Measurements from ENCODE around the gene MFAP4. TPM values are rescaled to one million over a fixed set of nuclear protein-coding genes. Genes with fewer than 3 reads are reported as not detected.
A peak's percentile ranks its signal among the peaks of the same experiment; 100 is the strongest.

Gene MFAP4
- total RNA-seq, 1 experiment from 2014 or later, result 79.6 TPM

- Histone ChIP-seq H3K4me3 (no peak overlapping the region), H3K27me3 (no peaks in the 10 kb centered on the region), H3K9me3 (replicated peaks) (no peaks in the 10 kb centered on the region), H3K36me3 (peaks cover 48% of the 10 kb centered on the region), H3K4me1 (peaks cover 55% of the 10 kb centered on the region), H3K27ac (peak overlapping the region; percentile 38)
- peak; percentile 99 to 100 for DNase-seq
Measured at GRCh38 chr17:19384723-19385391, 2.1 kb downstream of the MFAP4 start.

- peak in 1 of 2 experiments; percentile 53 for DNase-seq
- Histone ChIP-seq H3K9me3 (replicated peaks) (no peaks in the 10 kb centered on the region), H3K36me3 (peaks cover 53% of the 10 kb centered on the region), H3K4me1 (peaks cover 55% of the 10 kb centered on the region), H3K27ac (peak overlapping the region; percentile 38), H3K4me3 (no peak overlapping the region), H3K27me3 (no peaks in the 10 kb centered on the region)
Measured at GRCh38 chr17:19383681-19384470, 3.1 kb downstream of the MFAP4 start.

GRCh38 chr17:19382531-19383444, 4.2 kb downstream of the MFAP4 start:
- peak in 1 of 2 experiments; percentile 10 for DNase-seq
- no peaks in the 10 kb centered on the region for H3K27me3 ChIP-seq
- no peak overlapping the region for H3K27ac ChIP-seq
- H3K4me1 ChIP-seq, result peaks cover 44% of the 10 kb centered on the region
- H3K4me3 ChIP-seq, result no peak overlapping the region
- H3K9me3 ChIP-seq (replicated peaks), result no peaks in the 10 kb centered on the region
- H3K36me3 ChIP-seq, result peaks cover 53% of the 10 kb centered on the region

GRCh38 chr17:19381741-19382444, 5.1 kb downstream of the MFAP4 start:
- DNase-seq, result peak in 1 of 2 experiments; percentile 28
- Histone ChIP-seq H3K4me1 (peaks cover 41% of the 10 kb centered on the region), H3K27ac (no peak overlapping the region), H3K27me3 (no peaks in the 10 kb centered on the region), H3K9me3 (replicated peaks) (no peaks in the 10 kb centered on the region), H3K4me3 (no peak overlapping the region), H3K36me3 (peaks cover 53% of the 10 kb centered on the region)

- Histone ChIP-seq H3K9me3 (replicated peaks) (no peaks in the 10 kb centered on the region), H3K36me3 (peaks cover 53% of the 10 kb centered on the region), H3K27me3 (no peaks in the 10 kb centered on the region), H3K27ac (no peak overlapping the region), H3K4me1 (peaks cover 39% of the 10 kb centered on the region), H3K4me3 (no peak overlapping the region)
- no peak for DNase-seq
Measured at GRCh38 chr17:19381361-19381740, 5.6 kb downstream of the MFAP4 start.

GRCh38 chr17:19380481-19381301, 6.3 kb downstream of the MFAP4 start:
- Histone ChIP-seq H3K27me3 (no peaks in the 10 kb centered on the region), H3K36me3 (peaks cover 50% of the 10 kb centered on the region), H3K4me3 (no peak overlapping the region), H3K27ac (no peak overlapping the region), H3K9me3 (replicated peaks) (no peaks in the 10 kb centered on the region), H3K4me1 (peaks cover 33% of the 10 kb centered on the region)
- no peak for DNase-seq

GRCh38 chr17:19379361-19380065, 7.5 kb downstream of the MFAP4 start:
- Histone ChIP-seq H3K4me1 (peaks cover 21% of the 10 kb centered on the region), H3K4me3 (peak overlapping the region; percentile 63), H3K9me3 (replicated peaks) (no peaks in the 10 kb centered on the region), H3K36me3 (peaks cover 43% of the 10 kb centered on the region), H3K27me3 (no peaks in the 10 kb centered on the region), H3K27ac (no peak overlapping the region)
- no peak for DNase-seq

- DNase-seq, result no peak
- Histone ChIP-seq H3K4me3 (peak within 1 kb of the TSS; percentile 63), H3K9me3 (replicated peaks) (no peaks in the 10 kb centered on the region), H3K36me3 (peaks cover 38% of the 10 kb centered on the region), H3K27me3 (no peaks in the 10 kb centered on the region), H3K4me1 (peaks cover 13% of the 10 kb centered on the region), H3K27ac (peak within 1 kb of the TSS; percentile 75)
Measured at GRCh38 chr17:19378416-19379360, 8.3 kb downstream of the MFAP4 start, which contains the start of gene MAPK7. Gene MAPK7 (plus strand): TSS chr17:19378498. CDS start chr17:19378901, 403 bp downstream.

GRCh38 chr17:19377602-19378415, 9.2 kb downstream of the MFAP4 start:
- Histone ChIP-seq H3K9me3 (replicated peaks) (no peaks in the 10 kb centered on the region), H3K36me3 (peaks cover 30% of the 10 kb centered on the region), H3K27me3 (no peaks in the 10 kb centered on the region), H3K4me3 (peak overlapping the region; percentile 63), H3K4me1 (peaks cover 11% of the 10 kb centered on the region), H3K27ac (peak overlapping the region; percentile 75)
- peak; percentile 100 for DNase-seq

- peaks cover 23% of the 10 kb centered on the region for H3K36me3 ChIP-seq
- no peaks in the 10 kb centered on the region for H3K9me3 ChIP-seq (replicated peaks)
- H3K27me3 ChIP-seq, result no peaks in the 10 kb centered on the region
- peak in 1 of 2 experiments; percentile 49 for DNase-seq
- peak overlapping the region; percentile 63 for H3K4me3 ChIP-seq
- H3K4me1 ChIP-seq, result peaks cover 12% of the 10 kb centered on the region
- peak overlapping the region; percentile 75; the same call in 1 of the 2 replicates for H3K27ac ChIP-seq
Measured at GRCh38 chr17:19376811-19377210, 10.2 kb downstream of the MFAP4 start.

GRCh38 chr17:19375732-19376131, 11.3 kb downstream of the MFAP4 start:
- Histone ChIP-seq H3K27ac (no peak overlapping the region), H3K4me3 (no peak overlapping the region)

More at GRCh38 chr17:19375732-19376131, 11.3 kb downstream of the MFAP4 start:
- Histone ChIP-seq H3K9me3 (replicated peaks) (no peaks in the 10 kb centered on the region), H3K27me3 (no peaks in the 10 kb centered on the region), H3K4me1 (peaks cover 23% of the 10 kb centered on the region), H3K36me3 (peaks cover 14% of the 10 kb centered on the region)
- no peak for DNase-seq

Data from SJCRH30 (cell line).